GM12878 (cell line): ENCODE data around the gene SLC22A23. TPM values are rescaled to one million over a fixed set of nuclear protein-coding genes. Genes with fewer than 3 reads are reported as not detected.

ENCODE experiments used
- ATAC-seq: fragments of 200-7000 bp; cut with Tn5 transposase; 3 replicates; pipeline ENCODE4 v1.9.1; 2020; ENCODE audit warnings: mild to moderate bottlenecking, moderate library complexity
- BruUV-seq: library from RNA; stranded (reverse); fragments of 400-500 nt; replicated peaks from 2 replicates; lab custom pipeline; 2021; lab: Mats Ljungman, UMichigan
- CTCF ChIA-PET: fragments of 300-600 bp; sonication (Branson Sonifier 250); formaldehyde crosslinking; extraction: SDS; loops from one replicate; lab custom pipeline; 2021; ENCODE audit warnings: inconsistent platforms; lab: Yijun Ruan, JAX
- POLR2A ChIA-PET: fragments of 350-600 bp; formaldehyde crosslinking; extraction: SDS; loops from one replicate; lab custom pipeline; 2021; ENCODE audit warnings: inconsistent platforms; lab: Charles Lee
- RAD21 ChIA-PET: fragments of 300-600 bp; sonication (Branson Sonifier 250); formaldehyde crosslinking; loops from one replicate; lab custom pipeline; 2023; ENCODE audit warnings: antibody characterized with exemption; ENCODE audit not compliant: unreplicated experiment; lab: Charles Lee
- SMC1A ChIA-PET: fragments of 300-600 bp; sonication (Branson Sonifier 250); formaldehyde crosslinking; loops from one replicate; lab custom pipeline; 2023; ENCODE audit not compliant: unreplicated experiment, uncharacterized antibody; lab: Charles Lee
- DNase-seq: peaks from one replicate; pipeline ENCODE4 v3.0.0-alpha.2; 2011; ENCODE audit warnings: low read depth, low spot score
- FAIRE-seq: peaks from 3 replicates; lab custom pipeline; 2011; peaks lifted over from hg19 to GRCh38; lab: Jason Lieb, UNC
- H2AFZ ChIP-seq: 2 replicates; pipeline ENCODE4 v1.6.0; 2011; ENCODE audit warnings: low read depth, low read length, control low read depth; ENCODE audit not compliant: control insufficient read depth
- H3K27ac ChIP-seq: 2 replicates; pipeline ENCODE4 v1.5.1; 2011; ENCODE audit warnings: control low read depth; ENCODE audit not compliant: control insufficient read depth, insufficient read depth
- H3K27me3 ChIP-seq, 2 experiments: replicated peaks in 1 of 2; 2 replicates each; pipeline versions ENCODE4 v1.6.0 to v1.6.1; 2011; ENCODE audit warnings: low read length in 1 of 2; ENCODE audit not compliant: control insufficient read depth in 2 of 2, insufficient read depth in 2 of 2
- H3K36me3 ChIP-seq, 2 experiments: 2 replicates each; pipeline ENCODE4 v1.5.1; 2011; ENCODE audit warnings: low read length in 1 of 2; ENCODE audit not compliant: control insufficient read depth in 2 of 2, insufficient read depth in 2 of 2
- H3K4me1 ChIP-seq: 2 replicates; pipeline ENCODE4 v1.6.1; 2011; ENCODE audit warnings: mild to moderate bottlenecking, low read length, moderate library complexity, mixed read lengths; ENCODE audit not compliant: control insufficient read depth, insufficient read depth
- H3K4me2 ChIP-seq: 2 replicates; pipeline ENCODE4 v1.6.0; 2011; ENCODE audit warnings: control low read depth; ENCODE audit not compliant: control insufficient read depth, insufficient read depth
- H3K4me3 ChIP-seq: fragments of 200-600 bp; sonication (generic); 2 replicates; pipeline ENCODE4 v1.5.1; 2016
- H3K79me2 ChIP-seq: 2 replicates; pipeline ENCODE4 v1.6.0; 2011; ENCODE audit warnings: low read length; ENCODE audit not compliant: control insufficient read depth, insufficient read depth
- H3K9ac ChIP-seq: 2 replicates; pipeline ENCODE4 v1.8.0; 2011; ENCODE audit warnings: low read length, control low read depth, mixed read lengths; ENCODE audit not compliant: control insufficient read depth, insufficient read depth
- H3K9me3 ChIP-seq: replicated peaks from 3 replicates; pipeline ENCODE4 v1.5.1; 2011; ENCODE audit warnings: mild to moderate bottlenecking, low read length; ENCODE audit not compliant: control insufficient read depth, insufficient read depth
- H4K20me1 ChIP-seq: 2 replicates; pipeline ENCODE4 v1.6.0; 2011; ENCODE audit not compliant: control insufficient read depth, insufficient read depth
- ASH2L ChIP-seq: fragments of 300-600, 200-600 bp; sonication (generic); IDR thresholded peaks from 2 replicates; pipeline ENCODE4 v1.6.1; 2017; ENCODE audit warnings: low read depth, mild to moderate bottlenecking, borderline replicate concordance
- BMI1 ChIP-seq: fragments of 450-650 bp; IDR thresholded peaks from 2 replicates; pipeline ENCODE4 v1.6.1; 2016; ENCODE audit warnings: mild to moderate bottlenecking, moderate library complexity, borderline replicate concordance
- EP300 ChIP-seq, 2 experiments: fragments of 150-350 bp in 1 of 2; IDR thresholded peaks; 2 replicates each; pipeline ENCODE4 v1.6.1; 2011 to 2012; ENCODE audit warnings: low read depth in 2 of 2, low read length in 2 of 2, borderline replicate concordance in 1 of 2, improper control_type of control experiment in 1 of 2, inconsistent platforms in 1 of 2; ENCODE audit not compliant: control insufficient read depth in 1 of 2
- IRF4 ChIP-seq: IDR thresholded peaks from 2 replicates; pipeline ENCODE4 v1.6.1; 2011; ENCODE audit warnings: low read depth, low read length
- SMARCA5 ChIP-seq: fragments of 450-650 bp; IDR thresholded peaks from 2 replicates; pipeline ENCODE4 v1.6.1; 2017; ENCODE audit warnings: mild to moderate bottlenecking
- USF1 ChIP-seq: IDR thresholded peaks from 2 replicates; pipeline ENCODE4 v1.6.1; 2011; ENCODE audit warnings: borderline replicate concordance, low read depth, mild to moderate bottlenecking, moderate library complexity, mixed read lengths, low read length; ENCODE audit not compliant: insufficient read depth; ENCODE audit errors: extremely low read length
- ZBTB11 ChIP-seq: fragments of 450-650 bp; formaldehyde crosslinking; IDR thresholded peaks from 2 replicates; pipeline ENCODE4 v1.5.0; 2022; ENCODE audit warnings: mild to moderate bottlenecking, missing genetic modification characterization
- WGBS: methylation state at CpG from one replicate; pipeline ENCODE4 v1.1.6; 2016; ENCODE audit warnings: low lambda C conversion rate; ENCODE audit not compliant: insufficient replicate concordance, insufficient coverage; ENCODE audit errors: missing lambda C conversion rate; 5-methylcytosine and 5-hydroxymethylcytosine counted together
- in situ Hi-C: fragments of 300-500 bp; cut with MboI; formaldehyde crosslinking; loops from 9 replicates; pipeline ENCODE4 v1.14.3; 2018; ENCODE audit warnings: mixed read lengths
- intact Hi-C: fragments of 100-400 bp; cut with micrococcal nuclease; formaldehyde crosslinking; loops from one replicate; pipeline ENCODE4 v1.14.2; 2022; ENCODE audit not compliant: unreplicated experiment
- polyA plus RNA-seq, 11 experiments: library from polyadenylated mRNA; depleted of rRNA in 4 of 11; unstranded in 6 of 11; stranded (reverse) in 5 of 11; fragments of >200 nt; fragmentation: Nextera tagmentation in 4 of 11; fragmentation: Illumina TruSeq in 1 of 11; extraction: Ambion mirVana in 4 of 11; extraction: Trizol in 1 of 11; gene quantifications; 1 replicate in 1 of 11; 2 replicates in 10 of 11; pipeline versions ENCODE4 v1.2.1 to v1.2.3, GENCODE V29; 2011 to 2016; ENCODE audit warnings: inconsistent platforms in 2 of 11, missing spikeins in 2 of 11, low read depth in 1 of 11
- total RNA-seq, 4 experiments: library from RNA; depleted of rRNA in 3 of 4; stranded (reverse); fragments of >200 nt in 3 of 4; fragmentation: Illumina TruSeq in 1 of 4; extraction: Trizol in 1 of 4; gene quantifications; 2 replicates each; pipeline versions ENCODE4 v1.2.1 to v1.2.3, GENCODE V29; 2013 to 2021

Gene SLC22A23
- total and polyA plus RNA-seq, 10 of the 15 experiments (the other 5 are each of a cell fraction or from before 2014, with no cell fraction given), result 0.20 to 2.4 (median 0.74) TPM

- ChIA-PET SMC1A (interaction anchor here (1.1 kb wide), 1 partner anchor 31 kb away, joined by 4 read pairs; no protein-coding TSS in a partner anchor), RAD21 (interaction anchor here (1.2 kb wide), 1 partner anchor 13 kb away, joined by 3 read pairs; no protein-coding TSS in a partner anchor), POLR2A (interaction anchor here (0.7 kb wide), 1 partner anchor 146 kb away, joined by 4 read pairs; no protein-coding TSS in a partner anchor), CTCF (interaction anchor here (1.1 to 1.2 kb wide), 2 partner anchors 14 to 258 kb away, joined by 3 to 4 read pairs; no protein-coding TSS in a partner anchor)
- no peak overlapping the region for H3K27ac ChIP-seq
- H3K4me1 ChIP-seq, result no peaks in the 10 kb centered on the region
- H3K4me2 ChIP-seq, result no peak overlapping the region
- in situ Hi-C loops (no loop called here), intact Hi-C loops (no loop called here)
- H3K4me3 ChIP-seq, result no peak overlapping the region
- no peaks in the 10 kb centered on the region for H3K36me3 ChIP-seq
- H3K9me3 ChIP-seq, result no peaks in the 10 kb centered on the region
- ATAC-seq (no peak), FAIRE-seq (no peak), DNase-seq (no peak)
- H2AFZ ChIP-seq, result no peak overlapping the region
- WGBS, result 63% methylated on average over 5 of the region's 5 CpGs
- TF ChIP-seq IRF4 (no peak), EP300 (IDR thresholded peaks at IDR 0.05; ENCODE audit: borderline replicate concordance in 1 of 2, control insufficient read depth in 1 of 2, low read depth in 2 of 2, low read length in 2 of 2) (no peak), ASH2L (no peak), BMI1 (no peak), ZBTB11 (CRISPR knock-in tag) (no peak), USF1 (no peak), SMARCA5 (no peak)
- no peaks in the 10 kb centered on the region for H3K79me2 ChIP-seq
- H3K9ac ChIP-seq, result no peak overlapping the region
- H4K20me1 ChIP-seq, result no peaks in the 10 kb centered on the region
- no TSS peak for BruUV-seq
- H3K27me3 ChIP-seq, result peaks cover 0 to 1% of the 10 kb centered on the region in 2 experiments; a peak in 1 of 4 replicates
Observed at GRCh38 chr6:3473773-3474172, 16.9 kb upstream of the SLC22A23 start.
